Epithelial cell of esophagus (primary cell): ENCODE data around the gene TNS3.

Source experiments
- DNase-seq: peaks from one replicate; pipeline ENCODE4 v3.0.0; 2010; ENCODE audit warnings: low read depth
- H3K4me3 ChIP-seq: 2 replicates; pipeline ENCODE4 v1.5.1; 2011; ENCODE audit warnings: mild to moderate bottlenecking, low read length, control low read depth
- CTCF ChIP-seq: IDR thresholded peaks from 2 replicates; pipeline ENCODE4 v1.5.1; 2011; ENCODE audit warnings: low read depth, mild to moderate bottlenecking, low read length, control low read depth, inconsistent platforms; ENCODE audit not compliant: insufficient read depth; ENCODE audit errors: missing control alignments

The TNS3 gene

GRCh38 chr7:47377741-47378140 lies 204.2 kb downstream of the TNS3 start:
- TF ChIP-seq CTCF, result no peak
- no peak overlapping the region for H3K4me3 ChIP-seq

GRCh38 chr7:47376991-47377616 lies 204.8 kb downstream of the TNS3 start:
- no peak overlapping the region for H3K4me3 ChIP-seq
- TF ChIP-seq CTCF, result no peak
- DNase-seq, result no peak

More at GRCh38 chr7:47377741-47378140, 204.2 kb downstream of the TNS3 start:
- peak; percentile 56 for DNase-seq

- DNase-seq, result peak; percentile 19
- H3K4me3 ChIP-seq, result no peak overlapping the region
- TF ChIP-seq CTCF, result no peak
Measured at GRCh38 chr7:47375121-47375938, 206.6 kb downstream of the TNS3 start.

GRCh38 chr7:47374538-47374937 lies 207.4 kb downstream of the TNS3 start:
- no peak for TF ChIP-seq CTCF
- DNase-seq, result no peak
- no peak overlapping the region for H3K4me3 ChIP-seq

GRCh38 chr7:47373871-47374451 lies 207.9 kb downstream of the TNS3 start:
- DNase-seq, result no peak
- TF ChIP-seq CTCF, result no peak
- H3K4me3 ChIP-seq, result no peak overlapping the region

- DNase-seq, result peak; percentile 88
- no peak overlapping the region for H3K4me3 ChIP-seq
- TF ChIP-seq CTCF, result no peak
Measured at GRCh38 chr7:47371733-47372368, 210.1 kb downstream of the TNS3 start.
